ENCODE measurements around the gene VWA5B2.
"Not testable (repeated sequence)": the region's sequence is repeated elsewhere in the genome, so short reads cannot be mapped to it uniquely, and the experiment has no call there.

VWA5B2 gene

DNA sequence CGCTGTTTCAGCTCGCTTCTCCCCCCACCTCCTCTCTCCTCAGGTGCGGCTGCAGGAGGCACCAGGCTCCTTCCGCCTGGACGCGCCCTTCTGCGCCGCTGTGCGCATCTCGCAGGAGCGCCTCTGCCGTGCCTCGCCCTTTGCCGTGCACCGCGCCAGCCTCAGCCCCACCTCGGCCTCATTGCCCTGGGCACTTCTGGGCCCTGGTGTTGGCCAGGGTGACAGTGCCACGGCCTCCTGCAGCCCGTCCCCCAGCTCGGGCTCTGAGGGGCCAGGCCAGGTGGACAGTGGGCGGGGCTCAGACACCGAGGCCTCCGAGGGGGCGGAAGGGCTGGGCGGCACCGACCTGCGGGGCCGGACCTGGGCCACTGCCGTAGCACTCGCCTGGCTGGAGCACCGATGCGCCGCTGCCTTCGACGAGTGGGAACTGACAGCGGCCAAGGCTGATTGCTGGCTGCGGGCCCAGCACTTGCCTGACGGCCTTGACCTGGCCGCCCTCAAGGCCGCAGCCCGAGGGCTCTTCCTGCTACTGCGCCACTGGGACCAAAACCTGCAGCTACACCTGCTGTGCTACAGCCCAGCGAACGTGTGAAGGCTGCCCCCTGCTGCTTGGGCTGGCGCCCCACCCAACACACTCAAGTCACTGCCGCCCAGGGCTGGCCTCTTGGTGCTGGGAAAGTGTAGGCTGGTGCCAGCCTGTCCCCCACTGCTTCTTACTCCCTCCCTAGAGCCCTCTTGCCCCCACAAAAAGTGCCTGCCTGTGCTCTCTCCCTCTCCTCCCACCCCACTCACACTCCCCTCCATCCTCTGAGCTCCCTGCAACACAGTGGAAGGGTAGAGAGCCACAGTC lies 12.3 kb downstream of the VWA5B2 start:
- no peak for DNase-seq (ENCODE audit: low read depth in 2 of 2)

DNA sequence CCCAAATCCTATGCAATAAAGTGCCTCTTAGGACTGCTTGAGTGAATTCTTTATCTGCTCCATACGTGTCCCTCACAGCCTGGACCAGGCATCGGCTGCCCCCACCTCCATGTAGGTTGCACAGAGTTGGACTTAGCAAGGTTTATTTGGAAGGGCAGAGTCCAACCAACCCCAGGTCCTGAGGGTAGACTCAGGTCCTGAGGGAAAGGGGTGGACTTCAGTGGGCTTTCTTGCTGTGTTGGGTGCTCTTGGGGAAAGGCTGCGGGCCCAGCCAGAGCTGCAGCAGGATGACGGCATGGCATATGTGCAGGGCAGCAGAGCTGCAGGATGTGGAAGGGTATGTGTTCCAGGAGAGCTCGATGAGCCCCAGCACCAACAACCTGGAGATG lies 12.9 kb downstream of the VWA5B2 start:
- DNase-seq (ENCODE audit: low read depth in 2 of 2): no peak

DNA sequence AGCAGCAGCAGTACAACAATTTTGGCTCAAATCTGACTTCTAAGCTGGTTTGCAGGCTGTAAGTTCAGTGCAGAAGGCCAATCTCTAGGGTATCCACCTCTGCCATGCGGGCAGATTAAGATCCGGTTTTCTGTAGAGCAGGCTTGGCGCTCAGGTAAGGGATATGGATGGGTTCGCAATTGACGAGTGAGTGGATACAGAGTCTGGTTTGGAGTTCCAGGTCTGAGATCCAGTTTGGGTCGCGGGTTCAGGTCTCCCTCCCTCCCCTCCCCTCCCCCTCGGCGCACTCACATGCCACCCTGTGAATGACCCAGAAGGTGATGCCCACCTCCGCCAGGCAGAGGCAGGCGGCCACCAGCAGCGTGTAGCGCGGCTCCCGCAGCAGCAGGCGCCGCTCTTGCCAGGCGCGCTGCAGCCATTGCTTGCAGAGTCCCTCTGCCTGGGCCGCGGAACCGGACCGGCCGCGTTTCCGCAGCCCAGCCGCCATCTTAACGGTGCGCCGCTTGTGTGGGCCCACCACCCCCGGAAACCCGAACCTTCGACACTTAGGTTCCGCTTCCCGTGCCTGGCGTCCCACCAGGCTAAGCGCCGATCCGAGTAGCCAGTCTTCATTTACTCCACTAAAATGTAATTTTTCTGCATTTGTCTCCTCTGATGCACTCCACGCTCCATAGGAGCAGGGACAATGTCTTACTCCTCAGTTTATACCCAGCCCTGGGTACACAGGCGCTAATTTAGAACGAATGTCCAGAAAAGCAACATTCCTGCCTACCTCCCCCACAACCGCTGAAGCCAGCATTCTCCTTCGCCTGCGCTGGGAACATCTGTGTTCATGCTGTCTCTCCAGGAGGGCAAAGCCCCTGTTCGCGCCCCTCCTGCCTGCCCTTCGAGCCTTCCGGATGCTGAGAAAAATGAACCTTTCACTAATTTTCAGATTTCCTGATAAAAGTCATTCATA lies 19.3 kb downstream of the VWA5B2 start, which contains the start of gene ALG3:
Gene ALG3 (minus strand): TSS at position 509 of the 958 bp plus-strand sequence. CDS start 22 bp downstream, at position 487.
- peak; percentile 72 to 74 for DNase-seq (ENCODE audit: low read depth in 2 of 2)

DNA sequence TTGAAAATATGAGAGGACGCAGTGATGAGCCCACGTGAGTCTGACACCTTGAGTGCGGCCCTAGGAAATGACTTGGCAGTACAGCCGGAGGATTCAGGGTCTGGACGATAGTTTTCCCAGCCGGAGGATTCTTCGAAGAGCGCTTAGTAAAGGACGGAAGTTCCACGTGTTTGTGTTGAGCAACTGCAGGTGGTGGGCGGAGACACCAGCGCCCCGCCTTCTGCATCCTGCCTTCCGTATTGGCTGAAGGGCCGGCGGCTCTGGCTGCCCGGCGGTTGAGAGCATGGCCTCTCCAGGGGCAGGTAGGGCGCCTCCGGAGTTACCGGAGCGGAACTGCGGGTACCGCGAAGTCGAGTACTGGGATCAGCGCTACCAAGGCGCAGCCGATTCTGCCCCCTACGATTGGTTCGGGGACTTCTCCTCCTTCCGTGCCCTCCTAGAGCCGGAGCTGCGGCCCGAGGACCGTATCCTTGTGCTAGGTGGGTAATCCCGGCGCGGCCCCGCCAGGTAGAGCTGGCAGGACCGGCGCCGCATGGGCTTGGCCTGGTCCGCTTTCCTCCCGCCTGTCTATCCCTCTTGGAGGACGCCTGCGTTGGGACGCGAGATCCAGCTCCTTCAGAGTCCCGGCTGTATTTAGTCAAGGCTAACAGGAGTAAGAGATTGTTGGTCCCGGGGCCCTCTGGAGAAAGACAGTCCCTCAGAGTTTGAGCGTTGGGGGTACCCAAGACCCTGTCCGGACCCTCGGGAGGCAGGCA lies 20.2 kb downstream of the VWA5B2 start, which contains the start of gene EEF1AKMT4:
Gene EEF1AKMT4 (plus strand): TSS at position 261 of the 755 bp plus-strand sequence. CDS start 23 bp downstream, at position 284.
- DNase-seq (ENCODE audit: low read depth in 2 of 2): peak; percentile 94 to 95

DNA sequence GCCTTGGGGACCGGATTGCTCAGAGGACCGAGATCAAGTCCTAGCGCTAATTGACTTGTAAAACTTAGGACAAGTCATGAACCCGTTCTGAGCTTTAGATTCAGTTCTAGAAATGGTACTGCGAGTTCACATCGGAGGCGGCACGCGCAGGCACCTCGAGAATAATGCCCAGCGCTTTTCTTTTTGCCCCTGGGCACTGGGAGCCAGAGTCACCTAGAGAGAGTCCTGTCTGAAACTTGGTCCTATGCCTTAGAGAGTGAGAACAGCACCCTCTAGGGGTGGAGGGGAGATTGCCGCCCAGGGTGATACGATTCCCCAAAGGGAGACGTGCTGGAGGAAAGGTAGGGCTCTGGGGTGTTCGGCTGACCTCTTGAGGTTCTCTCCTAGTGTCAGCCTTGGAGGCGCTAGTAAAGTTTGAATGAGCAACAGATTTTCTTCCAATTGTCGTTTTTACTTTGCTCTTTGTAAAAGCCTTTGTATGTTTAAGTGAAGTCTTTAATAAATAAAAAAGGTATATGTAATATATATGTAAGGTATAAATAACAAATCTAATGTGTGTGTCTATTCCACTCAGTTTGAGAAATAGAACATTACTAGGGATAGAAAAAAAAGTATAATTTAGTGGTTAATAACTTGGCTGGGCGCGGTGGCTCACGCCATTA lies 20.9 kb downstream of the VWA5B2 start:
- DNase-seq (ENCODE audit: low read depth in 2 of 2): peak; percentile 67 to 68

DNA sequence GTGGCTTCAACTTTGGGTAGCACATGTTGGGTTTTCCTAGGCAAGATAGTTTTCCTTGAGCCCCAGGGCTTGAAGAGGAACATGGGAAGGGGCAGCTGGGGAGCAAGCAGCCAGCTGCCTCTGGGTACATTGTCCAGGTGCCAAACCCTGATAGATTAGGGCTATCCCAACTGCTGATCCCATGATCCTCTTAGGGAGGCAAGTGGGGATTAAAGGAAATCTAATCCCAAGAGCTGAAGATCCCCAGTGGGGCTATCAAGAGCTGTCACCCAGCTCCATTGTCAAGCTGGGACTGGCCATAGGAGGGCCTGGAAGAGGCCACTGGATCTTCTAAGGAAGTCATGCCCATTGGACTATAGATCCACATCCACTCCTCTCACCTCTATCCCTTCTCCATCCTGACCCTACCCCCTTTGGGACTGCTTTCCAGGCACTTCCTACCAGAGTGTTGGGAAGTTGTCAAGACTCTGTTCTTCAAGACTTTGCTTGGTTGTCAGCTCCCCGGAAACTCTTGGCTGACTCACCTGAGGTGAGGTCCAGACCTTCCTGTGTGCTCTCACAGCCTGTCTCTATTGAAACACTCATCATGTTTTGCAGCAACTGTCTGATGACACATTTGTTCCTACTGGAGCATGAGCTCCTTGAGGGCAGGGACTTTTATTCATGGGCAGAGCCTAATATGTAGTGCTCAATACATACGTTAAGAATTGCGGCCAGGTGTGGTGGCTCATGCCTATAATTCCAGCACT lies 26.1 kb downstream of the VWA5B2 start:
- DNase-seq (ENCODE audit: low read depth in 2 of 2): no peak

DNA sequence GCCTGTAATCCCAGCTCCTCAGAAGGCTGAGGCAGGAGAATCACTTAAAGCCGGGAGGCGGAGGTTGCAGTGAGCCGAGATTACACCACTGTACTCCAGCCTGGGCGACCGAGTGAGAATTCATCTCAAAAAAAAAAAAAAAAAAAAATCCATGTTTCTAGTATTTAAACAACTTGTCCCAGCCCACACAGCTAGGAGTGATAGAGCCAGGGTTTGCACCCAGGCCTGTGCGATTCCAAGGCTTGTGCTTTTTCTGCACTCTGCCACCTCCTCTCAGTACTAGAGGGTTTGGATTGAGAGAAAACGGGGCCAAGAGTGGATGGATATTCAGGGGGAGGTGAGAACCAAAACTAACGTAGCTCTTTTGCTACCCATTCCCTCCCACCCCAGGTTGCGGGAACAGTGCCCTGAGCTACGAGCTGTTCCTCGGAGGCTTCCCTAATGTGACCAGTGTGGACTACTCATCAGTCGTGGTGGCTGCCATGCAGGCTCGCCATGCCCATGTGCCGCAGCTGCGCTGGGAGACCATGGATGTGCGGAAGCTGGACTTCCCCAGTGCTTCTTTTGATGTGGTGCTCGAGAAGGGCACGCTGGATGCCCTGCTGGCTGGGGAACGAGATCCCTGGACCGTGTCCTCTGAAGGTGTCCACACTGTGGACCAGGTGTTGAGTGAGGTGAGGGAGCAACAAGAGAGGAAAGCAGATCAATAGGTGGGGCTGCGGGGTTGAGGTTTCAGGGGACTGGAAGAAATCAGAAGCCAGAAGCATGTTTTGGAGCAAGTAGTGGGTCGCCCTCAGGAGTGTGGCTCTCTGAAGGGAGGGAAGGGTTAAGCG lies 27.9 kb downstream of the VWA5B2 start:
- no peak for DNase-seq (ENCODE audit: low read depth in 2 of 2)

DNA sequence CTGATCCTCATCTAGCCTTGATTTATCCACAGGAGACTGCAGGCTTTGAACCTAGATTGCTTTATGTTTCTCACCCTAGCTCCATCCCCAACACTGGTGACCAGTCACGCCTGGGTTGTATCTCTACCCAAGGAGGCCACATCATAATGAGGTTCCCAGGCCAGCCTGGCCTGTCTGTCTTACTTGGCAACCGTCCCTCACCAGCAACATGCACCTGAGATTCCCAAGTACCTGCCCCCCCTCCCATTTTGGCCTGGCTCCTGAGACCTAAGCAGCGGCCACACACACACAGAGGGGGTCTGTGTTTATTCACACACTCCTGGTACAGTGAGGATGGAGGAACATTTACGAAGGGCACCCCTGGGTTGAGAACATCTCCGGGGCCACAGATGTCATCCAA lies 29.5 kb downstream of the VWA5B2 start:
- DNase-seq (ENCODE audit: low read depth in 2 of 2): no peak

DNA sequence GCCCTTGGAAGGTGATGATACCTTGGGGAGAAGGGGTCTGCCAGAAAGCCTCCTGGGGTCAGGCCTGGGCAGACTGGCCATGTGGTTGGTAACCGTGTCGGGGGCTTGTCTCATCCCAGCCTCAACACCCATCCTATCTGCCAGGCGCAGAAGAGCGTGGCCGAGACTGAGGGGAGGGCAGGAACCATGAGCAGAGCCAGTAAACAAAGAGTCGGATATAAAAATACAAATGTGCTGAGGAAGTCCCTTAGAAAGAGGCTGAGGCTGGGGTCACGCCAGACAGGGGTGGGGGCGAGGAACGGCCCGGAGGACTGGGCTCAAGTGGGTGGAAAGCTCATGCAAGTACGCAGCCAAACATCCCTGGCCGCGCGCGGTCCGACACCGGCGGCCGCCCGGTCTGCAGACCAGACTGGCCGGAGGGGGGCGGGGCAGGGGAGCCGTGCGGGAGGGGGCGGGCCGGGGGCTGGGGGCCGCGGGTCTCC lies 30.1 kb downstream of the VWA5B2 start:
- DNase-seq (ENCODE audit: low read depth in 2 of 2): no peak

DNA sequence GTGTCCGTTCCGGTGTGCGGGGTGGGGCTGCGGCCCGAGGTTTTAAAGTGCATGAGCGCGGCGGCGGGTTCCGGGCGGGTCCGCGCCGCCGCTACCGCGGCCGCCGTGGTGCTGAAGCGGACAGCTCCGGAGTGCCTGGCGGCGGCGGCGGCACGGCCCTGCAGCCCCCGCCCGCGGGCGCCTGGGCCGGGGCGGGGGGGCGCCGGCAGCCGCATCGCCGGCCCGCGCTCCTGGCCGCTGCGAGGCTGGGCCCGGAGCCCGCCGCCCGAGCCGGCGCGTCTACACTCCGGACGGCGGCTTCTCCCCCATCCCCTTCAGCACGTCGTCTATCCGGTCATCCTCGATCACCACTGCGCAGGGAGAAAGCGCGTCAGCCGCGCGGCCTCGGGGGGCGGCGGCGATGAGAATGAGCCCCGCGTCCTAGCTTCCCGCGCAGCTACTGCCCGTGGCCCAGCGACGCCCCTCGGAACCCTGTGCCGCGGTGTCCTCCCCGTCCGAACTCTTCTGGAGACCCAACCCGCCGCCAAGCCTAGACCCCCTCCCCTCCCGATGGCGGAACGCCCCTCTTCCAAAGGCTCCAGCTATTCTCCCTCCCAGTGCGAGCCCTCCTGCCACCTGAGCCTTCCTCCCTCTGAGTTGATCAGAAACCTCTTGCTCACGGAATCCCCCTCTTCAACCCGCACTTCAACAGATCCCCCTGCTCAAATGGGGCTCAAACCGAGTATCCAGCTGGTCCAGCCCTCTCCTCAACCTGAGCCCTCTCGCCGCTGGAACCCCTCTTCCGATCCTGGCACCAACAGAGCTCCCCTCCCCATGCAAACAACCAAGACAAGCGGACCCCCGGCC lies 30.7 kb downstream of the VWA5B2 start:
- DNase-seq (ENCODE audit: low read depth in 2 of 2): no peak

DNA sequence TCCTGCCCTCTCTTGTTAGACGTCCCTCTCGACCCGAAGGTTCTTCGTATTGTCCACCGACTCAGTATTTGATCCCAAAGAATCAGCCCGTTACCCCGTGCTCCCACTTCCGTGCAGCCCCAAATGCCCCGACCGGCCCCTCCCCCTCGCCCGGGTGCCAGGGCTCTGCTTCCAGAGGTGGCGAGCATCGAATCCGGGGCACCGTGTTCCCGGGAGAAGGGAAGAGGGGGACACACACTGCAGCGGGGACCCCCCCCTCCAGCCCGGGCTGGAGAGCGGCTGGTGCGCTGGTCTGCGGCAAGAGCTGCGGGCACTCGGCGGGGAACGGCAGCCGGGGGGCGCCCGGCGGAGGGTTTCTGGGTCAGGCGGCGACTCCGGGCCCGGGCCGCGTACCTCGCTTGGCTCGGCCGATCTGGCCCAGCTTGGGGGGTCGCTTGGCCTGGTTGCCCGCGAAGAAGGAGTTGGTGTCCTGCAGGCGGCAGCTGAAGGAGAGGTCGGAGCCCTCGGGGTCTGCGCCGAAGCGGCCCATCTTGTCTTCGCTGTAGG lies 31.4 kb downstream of the VWA5B2 start:
- no peak for DNase-seq (ENCODE audit: low read depth in 2 of 2)

DNA sequence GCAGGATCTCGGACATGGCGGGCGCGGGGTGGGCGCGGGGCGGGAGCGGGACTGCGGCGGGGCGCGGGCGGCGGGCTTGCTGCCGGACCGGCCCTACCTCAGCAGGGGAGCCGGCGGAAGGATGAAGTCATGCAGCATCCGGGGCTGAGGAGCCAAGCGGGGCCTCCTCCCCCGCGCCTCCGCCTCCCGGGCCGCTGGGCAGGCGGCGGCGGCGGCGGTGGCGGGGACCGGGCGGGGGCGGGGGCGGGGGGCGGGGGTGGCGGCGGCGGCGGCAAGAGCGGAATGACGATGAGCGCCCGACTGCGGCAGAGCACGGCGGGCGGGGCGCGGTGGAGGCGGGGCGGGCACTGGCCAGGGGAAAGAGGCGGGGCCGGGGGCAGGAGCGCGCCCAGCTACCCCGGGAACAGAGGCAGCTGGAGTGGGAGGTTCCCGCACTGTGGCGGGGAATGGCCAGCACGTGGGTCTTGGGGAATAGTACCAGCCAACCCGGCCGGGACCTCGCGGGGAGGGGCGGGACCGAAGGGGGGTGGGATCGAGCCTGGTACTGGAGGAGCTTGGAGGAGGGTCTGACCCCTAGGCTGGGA lies 32.0 kb downstream of the VWA5B2 start, which contains the start of gene CAMK2N2:
Gene CAMK2N2 (minus strand): TSS at position 284 of the 584 bp plus-strand sequence. CDS start 268 bp downstream, at position 16.
- no peak for DNase-seq (ENCODE audit: low read depth in 2 of 2)

DNA sequence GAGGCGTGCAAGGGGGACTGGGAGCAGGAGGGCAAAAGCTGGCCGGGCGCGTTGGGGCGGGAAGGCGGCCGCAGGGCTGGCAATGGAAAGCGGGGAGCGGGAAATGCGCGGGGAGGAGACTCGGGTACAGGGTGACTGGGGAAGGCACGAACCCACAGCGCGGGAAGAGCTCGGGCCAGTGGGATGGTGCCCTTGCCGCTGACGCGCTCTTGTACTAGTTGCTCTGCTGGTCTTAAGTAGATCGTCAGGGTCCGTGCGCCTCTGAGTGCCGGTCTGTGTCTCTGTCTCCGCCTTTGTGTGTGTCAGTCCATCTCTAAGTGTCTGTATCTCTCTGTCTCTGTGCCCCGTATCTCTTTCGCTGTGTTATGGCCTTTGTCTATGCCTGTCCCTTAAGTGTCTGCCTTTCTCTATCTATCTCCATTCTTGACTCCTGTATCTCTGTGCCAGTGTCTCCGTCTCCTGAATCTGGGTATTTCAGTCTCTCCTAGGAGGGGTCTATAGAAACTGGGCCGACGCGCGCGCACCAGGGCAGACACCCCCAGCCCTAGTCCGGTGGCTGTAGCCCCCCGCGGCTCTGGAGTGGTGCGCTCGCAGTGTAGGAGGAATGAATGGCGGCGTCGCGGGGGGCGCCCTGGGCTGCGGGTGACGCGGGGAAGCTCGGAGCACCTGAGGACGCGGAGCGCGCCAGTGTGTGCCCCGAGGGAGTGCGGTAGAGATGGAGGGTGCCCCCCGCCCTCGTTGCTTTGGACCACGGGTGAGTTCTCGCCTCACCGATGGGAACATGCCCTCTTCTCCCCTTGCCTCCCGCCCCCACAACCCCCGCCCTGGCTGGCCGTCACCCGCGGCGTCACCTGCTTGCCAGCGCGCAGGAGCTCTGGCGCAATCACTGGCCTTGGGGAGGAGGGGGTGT lies 32.7 kb downstream of the VWA5B2 start:
- no peak for DNase-seq (ENCODE audit: low read depth in 2 of 2)

DNA sequence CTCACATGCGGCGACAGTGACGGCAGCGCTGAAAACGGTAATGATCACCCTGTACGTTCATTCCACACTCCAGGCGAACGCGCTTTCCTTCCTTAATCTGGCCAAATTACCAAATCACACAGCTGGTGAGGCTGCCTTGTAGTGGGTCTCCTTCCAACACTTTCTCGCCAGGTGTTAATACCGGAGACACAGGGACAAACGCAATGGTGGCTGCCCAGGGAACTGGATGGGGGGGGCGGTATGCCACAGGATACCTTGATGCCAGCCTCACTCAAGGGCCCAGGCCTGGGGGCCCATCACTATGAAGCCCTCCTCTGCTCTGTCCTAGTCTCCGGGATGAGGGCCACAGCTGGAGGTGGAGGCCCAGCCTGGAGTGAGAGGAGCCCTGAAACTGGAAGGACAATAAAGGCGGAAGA lies 33.4 kb downstream of the VWA5B2 start:
- no peak for DNase-seq (ENCODE audit: low read depth in 2 of 2)

DNA sequence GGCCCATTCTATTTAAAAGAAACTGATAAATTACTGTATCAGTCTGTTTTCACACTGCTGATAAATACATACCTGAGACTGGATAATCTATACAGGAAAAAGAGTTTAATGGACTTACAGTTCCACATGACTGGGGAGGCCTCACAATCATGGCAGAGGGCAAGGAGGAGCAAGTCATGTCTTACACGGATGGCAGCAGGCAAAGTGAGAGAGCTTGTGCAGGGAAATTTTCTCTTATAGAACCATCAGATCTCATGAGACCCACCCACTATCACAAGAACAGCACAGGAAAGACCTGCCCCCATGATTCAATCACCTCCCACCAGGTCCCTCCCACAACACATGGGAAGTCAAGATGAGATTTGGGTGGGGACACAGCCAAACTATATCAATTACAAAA lies 37.9 kb downstream of the VWA5B2 start:
- not testable (repeated sequence) for DNase-seq (ENCODE audit: low read depth in 2 of 2)

DNA sequence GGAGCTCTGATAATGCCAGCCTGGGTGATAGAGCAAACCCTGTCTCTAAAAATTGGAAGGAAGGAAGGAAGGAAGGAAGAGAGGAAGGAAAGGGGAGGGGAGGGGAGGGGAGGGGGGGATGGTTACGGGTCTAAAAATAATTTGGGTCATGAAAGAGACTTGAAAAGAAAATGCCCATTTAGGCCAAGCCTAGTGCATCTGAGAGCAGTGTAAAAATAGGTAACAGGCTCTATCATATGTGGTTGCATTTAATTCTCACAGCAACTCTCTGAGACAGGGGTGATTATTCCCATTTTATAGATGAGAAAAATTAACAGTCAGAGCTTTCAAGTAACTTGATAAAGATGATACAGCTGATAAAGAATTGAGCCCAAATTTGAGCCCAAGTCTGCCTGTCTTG lies 42.9 kb downstream of the VWA5B2 start:
- no peak for DNase-seq (ENCODE audit: low read depth in 2 of 2)

DNA sequence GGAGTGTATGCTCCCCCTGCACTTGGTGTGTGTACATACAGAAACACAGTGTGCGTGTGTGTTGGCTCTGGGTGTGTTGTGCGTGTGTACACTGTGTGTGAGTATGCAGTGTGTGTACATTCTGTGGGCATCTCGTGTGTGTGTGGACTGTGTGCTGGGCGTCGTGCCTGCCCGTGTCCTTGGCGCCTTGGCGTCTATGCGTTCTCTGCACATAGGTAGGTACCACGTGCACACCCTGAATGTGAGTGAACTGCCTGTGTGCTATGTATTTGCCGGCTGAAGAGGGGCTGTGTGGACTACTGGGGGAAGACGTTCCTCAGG lies 46.0 kb downstream of the VWA5B2 start:
- no peak for DNase-seq (ENCODE audit: low read depth in 2 of 2)

Data from fibroblast of skin of left quadriceps (primary cell).